ENCODE results near the gene AASDH. TPM values are rescaled to one million over a fixed set of nuclear protein-coding genes. Genes with fewer than 3 reads are reported as not detected.

Gene AASDH
- polyA plus RNA-seq, 1 donor (not counting 4 experiments of a cell fraction or from before 2014, with no cell fraction given): 15.5 TPM

DNA sequence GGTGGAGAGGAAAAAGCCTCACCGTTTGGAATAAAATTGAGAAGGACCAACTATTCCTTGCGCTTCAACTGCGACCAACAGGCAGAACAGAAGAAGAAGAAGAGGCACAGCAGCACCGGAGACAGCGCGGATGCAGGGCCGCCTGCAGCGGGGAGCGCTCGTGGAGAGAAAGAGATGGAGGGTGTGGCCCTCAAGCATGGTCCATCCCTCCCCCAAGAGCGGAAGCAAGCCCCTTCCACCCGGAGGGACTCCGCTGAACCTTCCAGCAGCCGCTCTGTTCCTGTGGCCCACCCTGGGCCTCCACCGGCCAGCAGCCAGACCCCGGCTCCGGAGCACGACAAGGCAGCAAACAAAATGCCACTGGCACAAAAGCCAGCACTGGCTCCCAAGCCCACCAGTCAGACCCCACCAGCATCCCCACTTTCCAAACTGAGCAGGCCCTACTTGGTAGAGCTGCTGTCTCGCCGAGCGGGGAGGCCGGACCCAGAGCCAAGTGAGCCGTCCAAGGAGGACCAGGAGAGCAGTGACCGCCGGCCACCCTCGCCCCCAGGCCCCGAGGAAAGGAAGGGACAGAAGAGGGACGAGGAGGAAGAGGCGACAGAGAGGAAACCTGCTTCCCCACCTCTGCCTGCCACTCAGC lies 71.2 kb downstream of the AASDH start:
- H3K27me3 ChIP-seq (ENCODE audit: control insufficient read depth, extremely low read depth, insufficient read depth, low read length): no peaks in the 10 kb centered on the region
- H3K79me2 ChIP-seq (ENCODE audit: control insufficient read depth, insufficient read depth, low read length): no peaks in the 10 kb centered on the region
- TF ChIP-seq EZH2 (IDR thresholded peaks at IDR 0.05; ENCODE audit: low read length) (no peak), CTCF (optimal IDR thresholded peaks at IDR 0.05 in 1 of 3, IDR thresholded peaks at IDR 0.05 in 1 of 3, conservative IDR thresholded peaks at IDR 0.05 in 1 of 3; ENCODE audit: extremely low read depth in 1 of 3, insufficient read depth in 2 of 3, low read length in 3 of 3) (no peak)
- H3K9me3 ChIP-seq (ENCODE audit: control insufficient read depth, low read depth, low read length): no peaks in the 10 kb centered on the region
- DNase-seq (ENCODE audit: low read depth, low spot score) (no peak), FAIRE-seq (no peak)
- no peaks in the 10 kb centered on the region for H3K4me1 ChIP-seq (ENCODE audit: control insufficient read depth, extremely low read depth, insufficient read depth, low read length)
- H2AFZ ChIP-seq (ENCODE audit: control insufficient read depth, low read length): no peak overlapping the region
- H3K4me3 ChIP-seq (ENCODE audit: control insufficient read depth in 2 of 3, extremely low read depth in 1 of 3, insufficient read depth in 2 of 3, low read depth in 1 of 3, low read length in 3 of 3): no peak overlapping the region
- dilution Hi-C loops (cut with MboI; ENCODE audit: extremely low pct_ligation_motif_present, low sequenced_read_pairs): no loop called here
- H3K9ac ChIP-seq (ENCODE audit: control insufficient read depth, extremely low read depth, insufficient read depth, low read length): no peak overlapping the region
- no peaks in the 10 kb centered on the region for H4K20me1 ChIP-seq (ENCODE audit: control insufficient read depth, extremely low read depth, insufficient read depth, low read length)
- no peaks in the 10 kb centered on the region for H3K36me3 ChIP-seq (ENCODE audit: control insufficient read depth in 2 of 2, extremely low read depth in 1 of 2, insufficient read depth in 2 of 2, low read length in 2 of 2)
- H3K4me2 ChIP-seq (ENCODE audit: control insufficient read depth, extremely low read depth, insufficient read depth, low read depth, low read length): no peak overlapping the region
- H3K27ac ChIP-seq (ENCODE audit: control insufficient read depth, insufficient read depth, low read length): no peak overlapping the region
- no peaks in the 10 kb centered on the region for H3K9me1 ChIP-seq (ENCODE audit: control insufficient read depth, extremely low read depth, insufficient read depth, low read length)

DNA sequence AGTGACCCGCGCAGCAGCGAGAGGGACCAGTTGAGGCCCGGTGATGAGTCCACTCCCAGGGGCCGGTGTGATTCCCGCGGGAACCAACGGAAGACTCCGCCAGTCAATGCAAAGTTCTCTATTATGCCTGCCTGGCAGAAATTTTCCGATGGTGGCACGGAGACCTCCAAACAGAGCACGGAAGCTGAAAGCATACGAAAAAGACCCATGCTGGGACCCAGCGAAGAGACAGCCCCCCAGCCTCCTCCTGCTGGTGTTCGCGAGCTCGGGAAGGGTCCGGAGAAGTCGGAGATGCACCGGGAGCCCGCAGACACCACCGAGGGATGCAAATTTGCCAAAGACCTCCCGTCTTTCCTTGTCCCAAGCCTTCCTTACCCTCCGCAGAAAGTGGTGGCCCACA lies 71.7 kb downstream of the AASDH start:
- Histone ChIP-seq H2AFZ (ENCODE audit: control insufficient read depth, low read length) (no peak overlapping the region), H3K4me3 (ENCODE audit: control insufficient read depth in 2 of 3, extremely low read depth in 1 of 3, insufficient read depth in 2 of 3, low read depth in 1 of 3, low read length in 3 of 3) (no peak overlapping the region), H3K79me2 (ENCODE audit: control insufficient read depth, insufficient read depth, low read length) (no peaks in the 10 kb centered on the region), H3K27ac (ENCODE audit: control insufficient read depth, insufficient read depth, low read length) (no peak overlapping the region), H3K9me3 (ENCODE audit: control insufficient read depth, low read depth, low read length) (no peaks in the 10 kb centered on the region), H3K36me3 (ENCODE audit: control insufficient read depth in 2 of 2, extremely low read depth in 1 of 2, insufficient read depth in 2 of 2, low read length in 2 of 2) (no peaks in the 10 kb centered on the region), H4K20me1 (ENCODE audit: control insufficient read depth, extremely low read depth, insufficient read depth, low read length) (no peaks in the 10 kb centered on the region), H3K4me1 (ENCODE audit: control insufficient read depth, extremely low read depth, insufficient read depth, low read length) (no peaks in the 10 kb centered on the region), H3K4me2 (ENCODE audit: control insufficient read depth, extremely low read depth, insufficient read depth, low read depth, low read length) (no peak overlapping the region), H3K9ac (ENCODE audit: control insufficient read depth, extremely low read depth, insufficient read depth, low read length) (no peak overlapping the region), H3K27me3 (ENCODE audit: control insufficient read depth, extremely low read depth, insufficient read depth, low read length) (no peaks in the 10 kb centered on the region), H3K9me1 (ENCODE audit: control insufficient read depth, extremely low read depth, insufficient read depth, low read length) (no peaks in the 10 kb centered on the region)
- FAIRE-seq (no peak), DNase-seq (ENCODE audit: low read depth, low spot score) (no peak)
- dilution Hi-C loops (cut with MboI; ENCODE audit: extremely low pct_ligation_motif_present, low sequenced_read_pairs): no loop called here
- TF ChIP-seq EZH2 (IDR thresholded peaks at IDR 0.05; ENCODE audit: low read length) (no peak), CTCF (optimal IDR thresholded peaks at IDR 0.05 in 1 of 3, IDR thresholded peaks at IDR 0.05 in 1 of 3, conservative IDR thresholded peaks at IDR 0.05 in 1 of 3; ENCODE audit: extremely low read depth in 1 of 3, insufficient read depth in 2 of 3, low read length in 3 of 3) (no peak)
